Breast epithelium (tissue), 4 donors: ENCODE measurements around the gene TESMIN. TPM values are rescaled to one million over a fixed set of nuclear protein-coding genes. Genes with fewer than 3 reads are reported as not detected.

ENCODE experiments used
- DNase-seq, 2 donors: peaks; one replicate each; pipeline ENCODE4 v3.0.0-alpha.2; 2019; ENCODE audit warnings: low spot score in 2 of 2
- H3K27ac ChIP-seq, 2 donors: fragments of 200-600 bp; sonication (generic) in 1 of 2; one replicate each; pipeline ENCODE4 v1.5.1; 2016 to 2019; ENCODE audit warnings: mild to moderate bottlenecking in 1 of 2
- H3K27me3 ChIP-seq, 2 donors: fragments of 200-600 bp; sonication (generic) in 1 of 2; one replicate each; pipeline versions ENCODE4 v1.5.1 to v1.6.0; 2017 to 2019; ENCODE audit warnings: control low read depth in 1 of 2, mild to moderate bottlenecking in 1 of 2
- H3K36me3 ChIP-seq: fragments of 200-600 bp; one replicate; pipeline ENCODE4 v1.5.1; 2019
- H3K4me1 ChIP-seq, 2 donors: fragments of 200-600 bp; sonication (generic); one replicate each; pipeline ENCODE4 v1.5.1; 2016 to 2019; ENCODE audit warnings: control low read depth in 1 of 2
- H3K4me3 ChIP-seq, 3 donors: fragments of 200-600 bp; sonication (generic); 1 replicate in 2 of 3; 2 replicates in 1 of 3; pipeline ENCODE4 v1.5.1; 2016 to 2019; ENCODE audit warnings: mild to moderate bottlenecking in 3 of 3, moderate library complexity in 2 of 3
- H3K9me3 ChIP-seq, 2 donors: fragments of 200-600 bp; sonication (generic) in 1 of 2; one replicate each; pipeline ENCODE4 v1.5.1; 2016 to 2019; ENCODE audit warnings: control low read depth in 1 of 2
- CTCF ChIP-seq, 3 donors: fragments of 450-650 bp; IDR thresholded peaks; one replicate each; pipeline ENCODE4 v1.5.1; 2016 to 2017; ENCODE audit warnings: antibody characterized with exemption in 3 of 3, mild to moderate bottlenecking in 3 of 3, moderate library complexity in 3 of 3
- POLR2A ChIP-seq: fragments of 450-650 bp; IDR thresholded peaks from one replicate; pipeline ENCODE4 v1.6.1; 2016; ENCODE audit warnings: antibody characterized with exemption, mild to moderate bottlenecking, moderate library complexity
- POLR2AphosphoS5 ChIP-seq, 3 donors: sonication (generic); formaldehyde crosslinking; IDR thresholded peaks; one replicate each; pipeline ENCODE4 v1.6.1; 2017; ENCODE audit warnings: antibody characterized with exemption in 3 of 3
- intact Hi-C: fragments of 100-400 bp; cut with DNase I; formaldehyde crosslinking; loops from one replicate; pipeline ENCODE4 v1.15.1; 2023; ENCODE audit warnings: low total_unique reads
- total RNA-seq, 3 donors: library from RNA; depleted of rRNA; stranded (reverse); fragments of >200 nt; gene quantifications; one replicate each; pipeline ENCODE4 v1.1.0, GENCODE V29; 2016

Gene TESMIN
- total RNA-seq, 3 donors from 2014 or later: 0.48 to 9.8 (median 6.9) TPM

- TF ChIP-seq POLR2A (no peak), CTCF (IDR thresholded peaks at IDR 0.05) (no peak)
- Histone ChIP-seq H3K27me3 (peaks cover 0 to 5% of the 10 kb centered on the region in 2 donors), H3K27ac (no peak overlapping the region), H3K9me3 (no peaks in the 10 kb centered on the region), H3K4me3 (no peak overlapping the region), H3K36me3 (no peaks in the 10 kb centered on the region), H3K4me1 (peaks cover 2 to 6% of the 10 kb centered on the region in 2 donors)
- DNase-seq: no peak
- intact Hi-C loops: loop anchor here (5.0 kb wide), 1 partner anchor 377 kb away; no protein-coding TSS in a partner anchor
Observed at GRCh38 chr11:68664141-68664540, 87.2 kb downstream of the TESMIN start.

- intact Hi-C loops: loop anchor here (5.0 kb wide), 1 partner anchor 376 kb away; no protein-coding TSS in a partner anchor
- no peak for DNase-seq
- TF ChIP-seq POLR2AphosphoS5 (IDR thresholded peaks at IDR 0.05) (no peak), CTCF (IDR thresholded peaks at IDR 0.05) (no peak), POLR2A (no peak)
Observed at GRCh38 chr11:68663482-68664010, 87.8 kb downstream of the TESMIN start.

GRCh38 chr11:68661697-68662603 lies 89.4 kb downstream of the TESMIN start:
- intact Hi-C loops: loop anchor here (5.0 kb wide), 1 partner anchor 375 kb away; no protein-coding TSS in a partner anchor

More at GRCh38 chr11:68663482-68664010, 87.8 kb downstream of the TESMIN start:
- Histone ChIP-seq H3K27ac (no peak overlapping the region), H3K27me3 (peaks cover 0 to 5% of the 10 kb centered on the region in 2 donors), H3K9me3 (no peaks in the 10 kb centered on the region), H3K36me3 (no peaks in the 10 kb centered on the region), H3K4me1 (peaks cover 4 to 10% of the 10 kb centered on the region in 2 donors), H3K4me3 (no peak overlapping the region)

GRCh38 chr11:68661014-68661413 lies 90.3 kb downstream of the TESMIN start:
- intact Hi-C loops: loop anchor here (5.0 kb wide), 1 partner anchor 374 kb away; no protein-coding TSS in a partner anchor
- no peaks in the 10 kb centered on the region for H3K27me3 ChIP-seq
- no peak overlapping the region for H3K27ac ChIP-seq
- H3K36me3 ChIP-seq: no peaks in the 10 kb centered on the region
- peak in 1 of 2 donors; percentile 46 for DNase-seq
- TF ChIP-seq POLR2AphosphoS5 (IDR thresholded peaks at IDR 0.05) (no peak), POLR2A (no peak)
- no peaks in the 10 kb centered on the region for H3K9me3 ChIP-seq
- H3K4me3 ChIP-seq: no peak overlapping the region
- H3K4me1 ChIP-seq: peaks cover 4 to 10% of the 10 kb centered on the region in 2 donors

More at GRCh38 chr11:68661697-68662603, 89.4 kb downstream of the TESMIN start:
- Histone ChIP-seq H3K4me3 (no peak overlapping the region), H3K36me3 (no peaks in the 10 kb centered on the region), H3K4me1 (peaks cover 4 to 10% of the 10 kb centered on the region in 2 donors), H3K9me3 (no peaks in the 10 kb centered on the region), H3K27me3 (peaks cover 0 to 5% of the 10 kb centered on the region in 2 donors), H3K27ac (no peak overlapping the region)
- DNase-seq: peak in 1 of 2 donors; percentile 41
- TF ChIP-seq POLR2A (no peak), CTCF (IDR thresholded peaks at IDR 0.05) (no peak), POLR2AphosphoS5 (IDR thresholded peaks at IDR 0.05) (no peak)

- no peak overlapping the region for H3K4me3 ChIP-seq
- no peaks in the 10 kb centered on the region for H3K27me3 ChIP-seq
- peaks cover 3 to 4% of the 10 kb centered on the region in 2 donors for H3K9me3 ChIP-seq
- intact Hi-C loops: loop anchor here (5.0 kb wide), 1 partner anchor 373 kb away; no protein-coding TSS in a partner anchor
- peaks cover 4 to 10% of the 10 kb centered on the region in 2 donors for H3K4me1 ChIP-seq
- TF ChIP-seq POLR2A: no peak
- no peak for TF ChIP-seq CTCF (IDR thresholded peaks at IDR 0.05)
- no peak for TF ChIP-seq POLR2AphosphoS5 (IDR thresholded peaks at IDR 0.05)
- DNase-seq: peak in 1 of 2 donors; percentile 37
- no peaks in the 10 kb centered on the region for H3K36me3 ChIP-seq
- peak overlapping the region; percentile 84 to 96 for H3K27ac ChIP-seq
Observed at GRCh38 chr11:68660066-68660810, 91.1 kb downstream of the TESMIN start.
